ENCODE data around the gene LAGE3. TPM values are rescaled to one million over a fixed set of nuclear protein-coding genes. Genes with fewer than 3 reads are reported as not detected.

LAGE3 gene
- total and polyA plus RNA-seq, 4 donors = 10.3 to 32.0 (median 23.9) TPM

- 86 to 92% methylated on average over 22 to 23 of the region's 23 CpGs for WGBS, 2 donors
- Histone ChIP-seq H3K27me3 (ENCODE audit: control insufficient read depth in 3 of 3, insufficient read depth in 3 of 3, low read length in 2 of 3) (no peaks in the 10 kb centered on the region), H3K9me3 (ENCODE audit: control insufficient read depth in 4 of 4, insufficient read depth in 3 of 4, low read length in 3 of 4) (peaks cover 0 to 7% (median 0%) of the 10 kb centered on the region in 4 donors), H3K27ac (ENCODE audit: low read depth in 1 of 2, low read length in 1 of 2) (no peak overlapping the region), H3K9ac (ENCODE audit: insufficient read depth in 1 of 2, low read length in 2 of 2) (no peak overlapping the region), H3K36me3 (ENCODE audit: control insufficient read depth in 4 of 4, insufficient read depth in 4 of 4, low read length in 4 of 4) (peaks cover 2 to 31% (median 6%) of the 10 kb centered on the region in 4 donors), H3K4me1 (ENCODE audit: control insufficient read depth in 5 of 5, insufficient read depth in 5 of 5, low read length in 5 of 5) (no peaks in the 10 kb centered on the region), H3K4me3 (no peak overlapping the region)
- DNase-seq (no peak), ATAC-seq (ENCODE audit: insufficient read depth, low FRiP score) (no peak)
- no peak for TF ChIP-seq CTCF (IDR thresholded peaks at IDR 0.05; ENCODE audit: control extremely low read depth, extremely low read depth)
These were observed 7.0 kb downstream of the LAGE3 start for GRCh38 chrX:154471839-154472684.

GRCh38 chrX:154470914-154471568 is 8.0 kb downstream of the LAGE3 start:
- 90 to 96% methylated on average over 15 to 23 of the region's 23 CpGs for WGBS, 2 donors
- Histone ChIP-seq H3K4me1 (ENCODE audit: control insufficient read depth in 5 of 5, insufficient read depth in 5 of 5, low read length in 5 of 5) (no peaks in the 10 kb centered on the region), H3K27me3 (ENCODE audit: control insufficient read depth in 3 of 3, insufficient read depth in 3 of 3, low read length in 2 of 3) (no peaks in the 10 kb centered on the region), H3K9me3 (ENCODE audit: control insufficient read depth in 4 of 4, insufficient read depth in 3 of 4, low read length in 3 of 4) (peaks cover 0 to 7% (median 0%) of the 10 kb centered on the region in 4 donors), H3K4me3 (no peak overlapping the region), H3K9ac (ENCODE audit: insufficient read depth in 1 of 2, low read length in 2 of 2) (no peak overlapping the region), H3K36me3 (ENCODE audit: control insufficient read depth in 4 of 4, insufficient read depth in 4 of 4, low read length in 4 of 4) (peaks cover 2 to 37% (median 6%) of the 10 kb centered on the region in 4 donors), H3K27ac (ENCODE audit: low read depth in 1 of 2, low read length in 1 of 2) (no peak overlapping the region)
- TF ChIP-seq CTCF (IDR thresholded peaks at IDR 0.05; ENCODE audit: control extremely low read depth, extremely low read depth) = no peak
- no peak for DNase-seq
- no peak for ATAC-seq (ENCODE audit: insufficient read depth, low FRiP score)

GRCh38 chrX:154470434-154470833 is 8.6 kb downstream of the LAGE3 start:
- DNase-seq = no peak
- peaks cover 0 to 7% (median 0%) of the 10 kb centered on the region in 4 donors for H3K9me3 ChIP-seq (ENCODE audit: control insufficient read depth in 4 of 4, insufficient read depth in 3 of 4, low read length in 3 of 4)
- no peak for TF ChIP-seq CTCF (IDR thresholded peaks at IDR 0.05; ENCODE audit: control extremely low read depth, extremely low read depth)
- H3K4me3 ChIP-seq = no peak overlapping the region
- no peak overlapping the region for H3K9ac ChIP-seq (ENCODE audit: insufficient read depth in 1 of 2, low read length in 2 of 2)
- H3K36me3 ChIP-seq (ENCODE audit: control insufficient read depth in 4 of 4, insufficient read depth in 4 of 4, low read length in 4 of 4) = peaks cover 2 to 43% (median 6%) of the 10 kb centered on the region in 4 donors
- no peak for ATAC-seq (ENCODE audit: insufficient read depth, low FRiP score)
- no peak overlapping the region for H3K27ac ChIP-seq (ENCODE audit: low read depth in 1 of 2, low read length in 1 of 2)
- no peaks in the 10 kb centered on the region for H3K4me1 ChIP-seq (ENCODE audit: control insufficient read depth in 5 of 5, insufficient read depth in 5 of 5, low read length in 5 of 5)
- no peaks in the 10 kb centered on the region for H3K27me3 ChIP-seq (ENCODE audit: control insufficient read depth in 3 of 3, insufficient read depth in 3 of 3, low read length in 2 of 3)
- 92 to 95% methylated on average over 12 to 14 of the region's 14 CpGs for WGBS, 2 donors

All from lung (tissue), 12 donors.